IMR-90 (cell line): ENCODE measurements around the gene ARMH1.
A peak's percentile ranks its signal among the peaks of the same experiment; 100 is the strongest.

ENCODE experiments used
- CEBPB ChIP-seq: IDR thresholded peaks from 2 replicates; pipeline ENCODE4 v1.6.1; 2012; ENCODE audit warnings: low read depth, low read length, improper control_type of control experiment
- CHD1 ChIP-seq: IDR thresholded peaks from 2 replicates; pipeline ENCODE4 v1.6.1; 2012; ENCODE audit warnings: low read depth, low read length, improper control_type of control experiment
- FOS ChIP-seq: fragments of 150-350 bp; IDR thresholded peaks from 2 replicates; pipeline ENCODE4 v1.6.1; 2016; ENCODE audit warnings: low read depth, low read length
- MAFK ChIP-seq: IDR thresholded peaks from 2 replicates; pipeline ENCODE4 v1.6.1; 2012; ENCODE audit warnings: low read depth, low read length, improper control_type of control experiment
- NFE2L2 ChIP-seq: fragments of 150-350 bp; IDR thresholded peaks from 2 replicates; pipeline ENCODE4 v1.6.1; 2016; ENCODE audit warnings: low read depth, mild to moderate bottlenecking, low read length
- POLR2A ChIP-seq: IDR thresholded peaks from 2 replicates; pipeline ENCODE4 v1.6.1; 2012; ENCODE audit warnings: mild to moderate bottlenecking, low read depth, low read length
- RAD21 ChIP-seq: IDR thresholded peaks from 2 replicates; pipeline ENCODE4 v1.6.1; 2012; ENCODE audit warnings: low read length, improper control_type of control experiment
- RCOR1 ChIP-seq: IDR thresholded peaks from 2 replicates; pipeline ENCODE4 v1.6.1; 2012; ENCODE audit warnings: mild to moderate bottlenecking, low read length, improper control_type of control experiment; ENCODE audit not compliant: insufficient replicate concordance
- RFX5 ChIP-seq: IDR thresholded peaks from 2 replicates; pipeline ENCODE4 v1.8.0; 2012; ENCODE audit warnings: low read depth, mild to moderate bottlenecking, low read length, moderate library complexity
- SMC3 ChIP-seq: fragments of 150-350 bp; IDR thresholded peaks from 2 replicates; pipeline ENCODE4 v1.6.1; 2016; ENCODE audit warnings: low read depth, mild to moderate bottlenecking, antibody characterized with exemption, low read length, moderate library complexity
- TF ChIP-seq, protein P1 (sequence below): conservative IDR thresholded peaks from 2 replicates; pipeline ENCODE4 v1.5.1; 2012; ENCODE audit warnings: mild to moderate bottlenecking, low read depth, low read length, improper control_type of control experiment
- TF ChIP-seq, protein P2 (sequence below): fragments of 150-350 bp; IDR thresholded peaks from 2 replicates; pipeline ENCODE4 v1.6.1; 2017; ENCODE audit warnings: mild to moderate bottlenecking, antibody characterized with exemption, low read length, low read depth

DNA sequence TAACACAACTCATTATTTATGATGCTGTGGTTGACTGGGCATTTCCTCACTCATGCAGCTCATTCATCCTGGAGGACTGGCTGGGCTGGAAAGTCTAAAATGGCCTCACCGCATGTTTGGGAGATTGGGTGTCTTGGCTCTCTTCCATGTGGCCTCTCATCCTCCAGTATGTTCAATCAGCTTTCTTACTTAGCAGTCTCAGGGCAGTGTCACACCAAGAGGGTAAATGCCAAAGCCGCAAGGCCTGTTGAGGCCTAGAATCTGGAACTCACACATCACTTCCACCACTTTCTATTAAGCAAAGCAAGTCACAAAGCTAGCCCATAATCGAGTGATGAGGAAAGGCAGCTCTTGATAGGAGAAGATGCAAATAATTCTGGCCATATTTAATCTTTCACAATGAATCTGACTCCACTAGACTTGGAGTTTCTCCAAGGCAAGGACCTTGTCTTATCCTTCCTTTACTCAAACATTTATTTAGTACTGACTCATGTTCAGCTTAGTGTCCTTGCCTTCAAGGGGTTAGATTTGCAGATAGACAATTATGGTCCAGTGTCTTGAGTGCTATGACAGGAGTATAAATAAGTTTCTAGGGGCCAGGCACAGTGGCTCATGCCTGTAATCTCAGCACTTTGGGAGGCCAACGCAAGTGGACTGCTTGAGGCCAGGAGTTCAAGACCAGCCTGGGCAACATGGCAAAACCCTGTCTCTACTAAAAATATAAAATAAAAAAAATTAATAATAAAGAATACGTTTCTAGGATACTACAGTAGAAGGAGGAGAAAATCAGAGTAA, 45.4 kb upstream of the ARMH1 start:
- TF ChIP-seq, protein P1, sequence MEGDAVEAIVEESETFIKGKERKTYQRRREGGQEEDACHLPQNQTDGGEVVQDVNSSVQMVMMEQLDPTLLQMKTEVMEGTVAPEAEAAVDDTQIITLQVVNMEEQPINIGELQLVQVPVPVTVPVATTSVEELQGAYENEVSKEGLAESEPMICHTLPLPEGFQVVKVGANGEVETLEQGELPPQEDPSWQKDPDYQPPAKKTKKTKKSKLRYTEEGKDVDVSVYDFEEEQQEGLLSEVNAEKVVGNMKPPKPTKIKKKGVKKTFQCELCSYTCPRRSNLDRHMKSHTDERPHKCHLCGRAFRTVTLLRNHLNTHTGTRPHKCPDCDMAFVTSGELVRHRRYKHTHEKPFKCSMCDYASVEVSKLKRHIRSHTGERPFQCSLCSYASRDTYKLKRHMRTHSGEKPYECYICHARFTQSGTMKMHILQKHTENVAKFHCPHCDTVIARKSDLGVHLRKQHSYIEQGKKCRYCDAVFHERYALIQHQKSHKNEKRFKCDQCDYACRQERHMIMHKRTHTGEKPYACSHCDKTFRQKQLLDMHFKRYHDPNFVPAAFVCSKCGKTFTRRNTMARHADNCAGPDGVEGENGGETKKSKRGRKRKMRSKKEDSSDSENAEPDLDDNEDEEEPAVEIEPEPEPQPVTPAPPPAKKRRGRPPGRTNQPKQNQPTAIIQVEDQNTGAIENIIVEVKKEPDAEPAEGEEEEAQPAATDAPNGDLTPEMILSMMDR, result no peak
- TF ChIP-seq CEBPB (peak; percentile 62; the same call in 1 of the 2 replicates), RFX5 (no peak), POLR2A (no peak), CHD1 (no peak), RCOR1 (no peak), SMC3 (no peak), NFE2L2 (no peak), FOS (peak; percentile 24; the same call in 1 of the 2 replicates), MAFK (no peak), RAD21 (no peak)
- TF ChIP-seq, protein P2, sequence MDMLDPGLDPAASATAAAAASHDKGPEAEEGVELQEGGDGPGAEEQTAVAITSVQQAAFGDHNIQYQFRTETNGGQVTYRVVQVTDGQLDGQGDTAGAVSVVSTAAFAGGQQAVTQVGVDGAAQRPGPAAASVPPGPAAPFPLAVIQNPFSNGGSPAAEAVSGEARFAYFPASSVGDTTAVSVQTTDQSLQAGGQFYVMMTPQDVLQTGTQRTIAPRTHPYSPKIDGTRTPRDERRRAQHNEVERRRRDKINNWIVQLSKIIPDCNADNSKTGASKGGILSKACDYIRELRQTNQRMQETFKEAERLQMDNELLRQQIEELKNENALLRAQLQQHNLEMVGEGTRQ, result no peak
